K562 treated with DMSO at 1 percent for 4 hours (cell line): ENCODE results near the gene RPL3. TPM values are rescaled to one million over a fixed set of nuclear protein-coding genes. Genes with fewer than 3 reads are reported as not detected.

Source experiments
- total RNA-seq: library from RNA; unstranded; fragments of 300-600 nt; gene quantifications from 2 replicates; pipeline ENCODE4 v1.2.3, GENCODE V29; 2022; ENCODE audit not compliant: insufficient read depth

The RPL3 gene
- 4,477 and 4,574 TPM in 2 replicates for total RNA-seq

DNA sequence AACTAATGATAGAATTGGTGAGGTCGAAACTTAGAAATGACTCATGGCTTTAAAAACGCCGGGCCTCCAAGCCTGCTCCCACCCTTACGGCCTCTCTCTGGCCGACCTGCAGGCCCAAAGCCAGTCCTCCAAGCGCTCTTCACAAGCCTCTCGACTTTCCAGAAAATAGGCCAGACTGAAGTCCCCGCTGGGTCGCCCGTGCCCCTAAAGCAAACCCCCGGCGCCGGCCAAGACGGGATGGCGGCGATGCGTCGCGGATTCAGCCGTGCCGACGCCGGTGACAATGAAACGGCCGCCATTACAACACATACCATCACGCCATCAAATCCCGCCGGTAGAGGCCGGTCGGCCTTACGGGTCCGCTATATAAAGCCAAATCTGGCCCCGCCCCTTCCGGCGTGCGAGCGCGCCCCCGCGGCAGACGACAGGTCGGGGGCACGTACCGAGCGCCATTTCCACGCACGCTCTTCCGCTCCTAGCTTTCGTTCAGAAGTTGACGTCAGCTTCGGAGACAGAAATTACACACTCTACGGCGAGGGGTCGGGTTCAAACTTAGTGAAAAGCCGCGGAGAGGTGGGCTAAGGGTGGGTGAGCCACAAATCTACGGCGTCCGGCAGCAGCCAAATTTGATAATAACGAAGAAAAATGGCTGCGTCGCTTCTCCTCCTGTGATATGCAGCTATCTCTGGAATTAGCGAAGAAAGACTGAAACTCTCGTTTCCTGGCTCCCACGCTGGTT is at the start of gene RPL3:
RPL3 (minus strand) TSS at position 340 of the 739 bp plus-strand sequence; CDS start at position 314, 26 bp downstream.

DNA sequence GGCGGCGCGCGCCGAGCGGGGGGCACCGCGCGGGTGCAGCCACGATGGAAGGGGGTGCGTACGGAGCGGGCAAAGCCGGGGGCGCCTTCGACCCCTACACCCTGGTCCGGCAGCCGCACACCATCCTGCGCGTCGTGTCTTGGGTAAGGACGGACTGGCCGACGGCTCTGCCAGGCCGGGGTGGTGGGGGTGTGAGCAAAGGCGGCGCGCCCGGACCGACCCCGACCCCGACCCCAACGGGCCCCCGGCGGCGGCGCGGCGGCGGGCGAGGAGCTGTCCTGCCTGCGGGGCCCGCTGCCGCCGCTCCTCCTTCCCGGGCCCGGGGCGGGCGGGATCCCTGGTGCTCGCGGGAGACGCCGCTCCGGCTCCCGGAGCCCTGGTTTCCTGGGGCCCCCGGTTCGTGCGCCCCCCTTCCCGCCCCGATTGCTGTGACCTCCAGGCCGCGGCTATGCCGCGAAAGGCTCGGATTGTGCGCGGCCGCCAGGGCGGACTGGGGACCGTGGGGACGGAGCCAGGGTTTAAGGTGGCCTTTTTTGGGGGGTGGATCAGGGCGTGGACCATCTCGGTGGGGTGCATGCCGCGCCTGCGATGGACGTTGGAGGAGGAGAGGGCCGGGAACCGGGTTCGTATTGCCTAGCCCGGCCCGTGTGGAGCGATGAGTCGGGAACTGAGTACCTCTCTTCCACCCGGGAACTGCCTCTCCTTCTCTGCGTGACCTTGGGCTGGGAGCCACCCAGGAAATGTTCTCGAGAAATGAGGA is 30.7 kb upstream of the RPL3 start, which contains the start of gene SYNGR1:
SYNGR1 (plus strand) TSS at position 25 of the 760 bp plus-strand sequence; CDS start at position 45, 20 bp downstream.

Other genes starting within 250 kb of the RPL3 start
- 8.7 and 13.0 TPM in 2 replicates for gene APOBEC3G, start 242.3 kb downstream of the RPL3 start, total RNA-seq
- not detected in 2 replicates for gene APOBEC3H, start 222.4 kb downstream of the RPL3 start, total RNA-seq
- 6.5 and 11.1 TPM in 2 replicates for gene CBX7, start 166.9 kb downstream of the RPL3 start, total RNA-seq
- gene PDGFB, start 74.6 kb downstream of the RPL3 start, total RNA-seq = not detected in 2 replicates
- 20.1 and 29.5 TPM in 2 replicates for gene SYNGR1, start 30.4 kb upstream of the RPL3 start, total RNA-seq
- 14.5 and 16.4 TPM in 2 replicates for gene TAB1, start 80.2 kb upstream of the RPL3 start, total RNA-seq
- 4.2 and 6.7 TPM in 2 replicates for gene MGAT3, start 137.4 kb upstream of the RPL3 start, total RNA-seq
- 20.6 and 21.1 TPM in 2 replicates for gene MIEF1, start 182.7 kb upstream of the RPL3 start, total RNA-seq
- 873 and 903 TPM in 2 replicates for gene ATF4, start 200.9 kb upstream of the RPL3 start, total RNA-seq
- 169 and 192 TPM in 2 replicates for gene RPS19BP1, start 213.1 kb upstream of the RPL3 start, total RNA-seq